Adrenal gland (tissue), 12 donors: Measurements from ENCODE around the gene PDGFB. TPM values are rescaled to one million over a fixed set of nuclear protein-coding genes. Genes with fewer than 3 reads are reported as not detected.

Experiments used
- DNase-seq, 7 donors: peaks; one replicate each; pipeline ENCODE4 v3.0.0-alpha.2; 2019 to 2020
- H3K27ac ChIP-seq, 5 donors: fragments of 200-600 bp; sonication (generic) in 4 of 5; 1 replicate in 3 of 5; 2 replicates in 2 of 5; pipeline versions ENCODE4 v1.5.1 to v1.8.0; 2016 to 2020; ENCODE audit warnings: mild to moderate bottlenecking in 1 of 5
- H3K27me3 ChIP-seq: fragments of 200-600 bp; 2 replicates; pipeline ENCODE4 v1.8.0; 2021
- H3K36me3 ChIP-seq, 2 donors: fragments of 200-600 bp; replicated peaks in 1 of 2; 1 replicate in 1 of 2; 2 replicates in 1 of 2; pipeline versions ENCODE4 v1.5.1 to v1.8.0; 2018 to 2022
- H3K4me1 ChIP-seq, 2 donors: fragments of 200-600 bp; replicated peaks in 1 of 2; 1 replicate in 1 of 2; 2 replicates in 1 of 2; pipeline versions ENCODE4 v1.5.1 to v1.8.0; 2018 to 2021
- H3K4me3 ChIP-seq, 4 donors: fragments of 200-600 bp; sonication (generic) in 3 of 4; one replicate each; pipeline ENCODE4 v1.5.1; 2016 to 2018
- H3K9me3 ChIP-seq, 3 donors: fragments of 200-600 bp; sonication (generic) in 1 of 3; replicated peaks in 1 of 3; 1 replicate in 2 of 3; 2 replicates in 1 of 3; pipeline versions ENCODE4 v1.5.1 to v1.8.0; 2016 to 2021
- CTCF ChIP-seq, 6 experiments: fragments of 450-650 bp in 4 of 6; fragments of 200-600 bp in 2 of 6; sonication (generic) in 1 of 6; IDR thresholded peaks; 1 replicate in 5 of 6; 2 replicates in 1 of 6; pipeline versions ENCODE4 v1.5.1 to v1.8.0; 2016 to 2021; ENCODE audit warnings: antibody characterized with exemption in 6 of 6, mild to moderate bottlenecking in 2 of 6, moderate library complexity in 1 of 6
- POLR2A ChIP-seq, 2 donors: fragments of 450-650 bp; IDR thresholded peaks; one replicate each; pipeline ENCODE4 v1.6.1; 2017; ENCODE audit warnings: antibody characterized with exemption in 2 of 2, mild to moderate bottlenecking in 2 of 2, moderate library complexity in 1 of 2
- WGBS, 4 donors: extraction: QIAGEN DNeasy Blood & Tissue Kit in 2 of 4; methylation state at CpG; one replicate each; pipeline versions ENCODE4 v1.1.5 to v1.1.7; 2013 to 2017; 5-methylcytosine and 5-hydroxymethylcytosine counted together
- intact Hi-C, 2 donors: fragments of 100-400 bp; cut with DNase I; formaldehyde crosslinking; loops; one replicate each; pipeline versions ENCODE4 v1.14.1 to v1.15.0; 2022 to 2023
- polyA plus RNA-seq, 3 donors: library from polyadenylated mRNA; stranded (reverse); fragments of 200-250 nt in 2 of 3; fragments of 350-450 nt in 1 of 3; fragmentation: Illumina TruSeq in 1 of 3; extraction: RNeasy Lipid Tissue Mini Kit (QIAGEN cat#74804) in 1 of 3; gene quantifications; one replicate each; pipeline ENCODE4 v1.2.3, GENCODE V29; 2013 to 2014
- total RNA-seq, 9 donors: library from RNA; depleted of rRNA in 4 of 9; stranded (reverse); fragments of >200 nt in 4 of 9; fragments of 120-200 nt in 1 of 9; fragmentation: NEBNext Ultra II Directional in 1 of 9; extraction: Animal tissue kit (Norgen Biotek cat#: 25700) in 1 of 9; gene quantifications; one replicate each; pipeline versions ENCODE4 v1.1.0 to v1.2.4, GENCODE V29; 2013 to 2023
- donor health status: healthy with polysubstance abuse.
- donor health status: Bipolar disorder and iron deficiency.
- donor health status: DM: yes; HTN: yes; CAD: no.
- donor health status: DM: no; HTN: no; CAD: no.
- donor health status: DM: no; HTN: no; CAD: no.
- donor health status: DM: yes; HTN: yes; CAD: no.

PDGFB gene
- total and polyA plus RNA-seq, 12 donors: 1.8 to 10.9 (median 6.1) TPM

DNA sequence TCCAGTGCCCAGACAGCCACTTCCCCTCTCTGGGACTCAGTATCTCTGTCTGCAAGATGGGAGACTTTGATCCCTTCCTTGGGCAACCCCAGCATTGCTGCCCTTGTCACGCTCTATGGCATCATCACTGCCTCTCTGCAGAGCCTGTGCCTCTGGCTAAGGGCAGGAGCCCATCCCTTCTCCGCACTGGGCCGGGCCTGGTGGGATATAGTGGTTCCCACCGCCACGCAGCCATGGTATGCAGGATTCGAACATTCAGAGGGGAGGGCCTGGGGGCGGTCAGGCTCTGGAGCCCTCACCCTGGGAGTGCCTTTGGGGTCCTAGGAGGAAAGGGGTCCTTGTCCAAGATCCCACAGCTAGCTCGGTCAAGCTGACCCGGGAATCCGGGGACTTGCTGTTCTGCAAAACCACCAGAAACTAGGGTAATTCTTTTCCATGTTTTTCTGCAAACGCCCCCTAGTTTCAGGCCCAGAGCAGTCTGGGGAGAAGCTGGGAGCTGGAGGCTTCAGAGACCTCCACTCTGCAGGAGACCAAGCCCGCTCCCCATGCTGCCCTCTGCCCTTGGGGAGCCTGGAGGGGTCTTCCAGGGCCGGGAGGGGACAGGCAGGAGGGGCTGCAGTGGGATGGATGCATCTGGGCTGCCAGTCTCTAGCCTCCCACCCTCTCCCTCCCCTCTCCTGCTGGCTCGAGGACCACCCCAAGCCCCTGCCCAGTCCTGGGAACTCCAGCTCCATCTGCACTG is 67.9 kb downstream of the PDGFB start:
- no peak for TF ChIP-seq CTCF (IDR thresholded peaks at IDR 0.05)
- H3K36me3 ChIP-seq: no peaks in the 10 kb centered on the region
- no peaks in the 10 kb centered on the region for H3K27me3 ChIP-seq
- intact Hi-C loops: loop anchor here (5.0 to 10.0 kb wide), 3 partner anchors 120 to 348 kb away; partner anchors contain the start of gene ATF4 (in 1 of the 2)
- no peaks in the 10 kb centered on the region for H3K9me3 ChIP-seq
- DNase-seq: peak in 1 of 7 donors; percentile 52
- H3K4me1 ChIP-seq: peaks cover 34 to 52% of the 10 kb centered on the region in 2 donors
- H3K4me3 ChIP-seq: no peak overlapping the region
- 80 to 93% (median 86%) methylated on average over 7 to 14 of the region's 14 CpGs for WGBS, 4 donors
- peak overlapping the region in 4 of 5 donors; percentile 61 to 89 (median 74) for H3K27ac ChIP-seq

DNA sequence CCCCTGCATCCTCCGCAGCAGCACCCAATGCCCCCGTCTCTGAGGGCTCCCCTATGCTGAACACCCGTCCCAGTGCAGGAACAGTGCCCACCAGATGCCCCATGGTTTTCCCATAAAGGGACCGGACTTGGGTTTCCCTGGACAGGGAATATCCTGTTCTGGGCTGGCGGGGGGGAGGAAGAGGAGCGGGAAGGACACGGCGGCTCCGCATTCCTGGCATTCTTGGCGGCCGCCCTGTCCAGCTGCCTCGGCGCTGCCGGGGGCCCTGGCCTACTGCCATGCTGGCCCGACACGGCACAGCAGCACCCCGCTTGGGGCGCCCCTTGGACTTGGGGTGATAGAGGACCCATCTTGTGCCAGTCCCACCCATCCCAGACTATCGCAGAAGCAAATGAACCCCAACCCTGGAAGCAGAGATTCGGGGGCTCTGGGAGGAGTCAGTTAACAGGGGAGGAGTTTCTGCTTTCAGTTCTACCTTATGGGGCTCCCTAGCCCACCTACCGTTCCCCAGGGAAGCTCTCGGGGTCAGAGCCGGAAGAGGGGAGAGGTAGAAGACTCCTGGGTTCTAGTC is 68.6 kb downstream of the PDGFB start:
- intact Hi-C loops: loop anchor here (5.0 to 10.0 kb wide), 3 partner anchors 121 to 349 kb away; partner anchors contain the start of gene ATF4 (in 1 of the 2)
- peak overlapping the region in 1 of 4 donors; percentile 4 for H3K4me3 ChIP-seq
- H3K9me3 ChIP-seq: no peaks in the 10 kb centered on the region
- DNase-seq: peak; percentile 50 to 92 (median 81)
- 42 to 54% (median 51%) methylated on average over 3 to 23 of the region's 23 CpGs for WGBS, 4 donors
- no peaks in the 10 kb centered on the region for H3K36me3 ChIP-seq
- H3K4me1 ChIP-seq: peaks cover 34 to 54% of the 10 kb centered on the region in 2 donors
- no peaks in the 10 kb centered on the region for H3K27me3 ChIP-seq
- TF ChIP-seq CTCF (IDR thresholded peaks at IDR 0.05): no peak
- no peak for TF ChIP-seq POLR2A (IDR thresholded peaks at IDR 0.05)
- H3K27ac ChIP-seq: peak overlapping the region; percentile 9 to 89 (median 66)

GRCh38 chr22:39175353-39176142 is 69.2 kb downstream of the PDGFB start:
- H3K9me3 ChIP-seq: no peaks in the 10 kb centered on the region
- intact Hi-C loops: loop anchor here (2.0 to 10.0 kb wide), 4 partner anchors 122 to 349 kb away; partner anchors contain the start of gene ATF4 (in 1 of the 2)
- no peaks in the 10 kb centered on the region for H3K36me3 ChIP-seq
- peak overlapping the region in 1 of 4 donors; percentile 4 for H3K4me3 ChIP-seq
- peak overlapping the region; percentile 9 to 89 (median 66) for H3K27ac ChIP-seq
- no peaks in the 10 kb centered on the region for H3K27me3 ChIP-seq
- no peak for TF ChIP-seq POLR2A (IDR thresholded peaks at IDR 0.05)
- 44 to 80% (median 73%) methylated on average over 3 to 18 of the region's 18 CpGs for WGBS, 4 donors
- peaks cover 34 to 58% of the 10 kb centered on the region in 2 donors for H3K4me1 ChIP-seq
- DNase-seq: peak in 3 of 7 donors; percentile 25 to 57 (median 39)

DNA sequence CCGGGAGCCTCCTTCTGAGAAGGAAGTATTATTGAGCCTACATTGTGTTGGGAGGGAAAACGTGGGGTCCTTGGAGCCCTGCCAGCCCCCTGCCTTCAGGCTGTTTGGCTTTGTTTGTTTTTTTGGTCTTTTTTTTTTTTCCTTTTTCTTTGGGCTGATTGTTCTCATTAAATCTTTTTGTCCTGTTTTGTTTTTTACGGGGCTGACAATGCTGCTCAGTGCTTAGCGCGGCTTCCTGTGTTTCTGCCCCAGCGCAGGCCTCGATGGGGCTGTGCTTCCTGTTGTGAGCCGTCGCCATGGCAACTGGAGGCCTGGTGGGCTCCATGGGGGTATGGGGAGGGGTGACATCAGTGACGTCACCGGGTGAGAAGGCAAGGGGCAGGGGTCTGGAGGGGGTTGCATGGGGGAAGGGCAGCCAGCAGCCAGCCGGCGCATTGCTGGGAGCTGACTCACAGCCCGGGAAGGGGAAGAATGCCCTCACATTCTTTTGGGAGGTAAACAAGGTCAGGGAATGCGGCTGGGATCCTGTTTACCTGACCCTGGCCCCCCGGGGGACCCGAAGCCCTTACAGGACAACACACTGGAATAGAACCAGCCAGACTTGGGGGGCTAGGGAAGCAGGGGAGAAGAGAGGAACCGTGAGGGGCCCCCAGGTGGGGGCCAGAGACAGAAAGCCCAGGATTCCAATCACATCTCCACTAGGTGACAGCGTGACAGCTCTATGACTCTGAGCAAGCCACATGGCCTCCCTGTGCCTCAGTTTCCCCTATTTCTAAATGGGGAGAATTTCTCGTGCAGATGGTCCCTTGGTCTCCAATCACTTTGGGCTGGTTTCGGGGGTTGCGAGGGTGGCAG is 70.1 kb downstream of the PDGFB start:
- TF ChIP-seq CTCF (IDR thresholded peaks at IDR 0.05) (no peak), POLR2A (IDR thresholded peaks at IDR 0.05) (no peak)
- H3K9me3 ChIP-seq: no peaks in the 10 kb centered on the region
- 15 to 23% (median 20%) methylated on average over 15 to 22 of the region's 22 CpGs for WGBS, 4 donors
- no peak overlapping the region for H3K4me3 ChIP-seq
- DNase-seq: peak; percentile 74 to 92 (median 82)
- no peaks in the 10 kb centered on the region for H3K36me3 ChIP-seq
- intact Hi-C loops: loop anchor here (2.0 to 10.0 kb wide), 4 partner anchors 123 to 350 kb away; partner anchors contain the start of gene ATF4 (in 1 of the 2)
- peak overlapping the region; percentile 9 to 89 (median 66) for H3K27ac ChIP-seq
- H3K27me3 ChIP-seq: no peaks in the 10 kb centered on the region
- H3K4me1 ChIP-seq: peaks cover 32 to 55% of the 10 kb centered on the region in 2 donors
